HEK293 (cell line): ENCODE measurements around the gene KCNB1.

ENCODE experiments used
- CTCF ChIP-seq: fragments of 450-650 bp; formaldehyde crosslinking; IDR thresholded peaks from 2 replicates; pipeline ENCODE4 v1.5.1; 2016; ENCODE audit warnings: missing biosample characterization, missing genetic modification characterization
- ELK4 ChIP-seq: IDR thresholded peaks from 2 replicates; pipeline ENCODE4 v1.6.1; 2011; ENCODE audit warnings: mild to moderate bottlenecking, low read depth, low read length, borderline replicate concordance
- ZBTB7A ChIP-seq: fragments of 450-650 bp; formaldehyde crosslinking; IDR thresholded peaks from 2 replicates; pipeline ENCODE4 v1.5.1; 2016; ENCODE audit warnings: low read depth, missing biosample characterization, missing genetic modification characterization
- ZNF132 ChIP-seq: fragments of 450-650 bp; formaldehyde crosslinking; IDR thresholded peaks from 2 replicates; pipeline ENCODE4 v1.5.1; 2017; ENCODE audit warnings: missing biosample characterization, missing genetic modification characterization, borderline replicate concordance
- ZNF184 ChIP-seq: fragments of 450-650 bp; IDR thresholded peaks from 2 replicates; pipeline ENCODE4 v1.5.1; 2018; ENCODE audit warnings: missing biosample characterization, mild to moderate bottlenecking, missing genetic modification characterization
- ZNF302 ChIP-seq: fragments of 450-650 bp; formaldehyde crosslinking; IDR thresholded peaks from 2 replicates; pipeline ENCODE4 v1.5.1; 2016; ENCODE audit warnings: missing biosample characterization, missing genetic modification characterization, low read depth
- ZNF311 ChIP-seq: fragments of 450-650 bp; formaldehyde crosslinking; IDR thresholded peaks from 2 replicates; pipeline ENCODE4 v1.5.1; 2017; ENCODE audit warnings: missing biosample characterization, missing genetic modification characterization, borderline replicate concordance
- ZNF416 ChIP-seq: fragments of 450-650 bp; formaldehyde crosslinking; IDR thresholded peaks from 2 replicates; pipeline ENCODE4 v1.5.1; 2016; ENCODE audit warnings: missing biosample characterization, missing genetic modification characterization
- ZNF513 ChIP-seq: fragments of 450-650 bp; IDR thresholded peaks from 2 replicates; pipeline ENCODE4 v1.5.1; 2018; ENCODE audit warnings: missing biosample characterization, missing genetic modification characterization
- ZNF549 ChIP-seq: fragments of 450-650 bp; IDR thresholded peaks from 2 replicates; pipeline ENCODE4 v1.5.1; 2018; ENCODE audit warnings: missing biosample characterization, missing genetic modification characterization, mild to moderate bottlenecking, inconsistent platforms, moderate library complexity
- ZNF664 ChIP-seq: fragments of 450-650 bp; formaldehyde crosslinking; IDR thresholded peaks from 2 replicates; pipeline ENCODE4 v1.5.1; 2016; ENCODE audit warnings: missing biosample characterization, missing genetic modification characterization
- ZNF768 ChIP-seq: fragments of 450-650 bp; formaldehyde crosslinking; IDR thresholded peaks from 2 replicates; pipeline ENCODE4 v1.5.1; 2018; ENCODE audit warnings: missing biosample characterization, mild to moderate bottlenecking, missing genetic modification characterization
- TF ChIP-seq, protein P1 (sequence below): fragments of 450-650 bp; formaldehyde crosslinking; IDR thresholded peaks from 2 replicates; pipeline ENCODE4 v1.5.1; 2016; ENCODE audit warnings: missing biosample characterization, missing genetic modification characterization
- TF ChIP-seq, protein P2 (sequence below): fragments of 450-650 bp; formaldehyde crosslinking; IDR thresholded peaks from 2 replicates; pipeline ENCODE4; 2016; ENCODE audit warnings: missing biosample characterization, missing genetic modification characterization

DNA sequence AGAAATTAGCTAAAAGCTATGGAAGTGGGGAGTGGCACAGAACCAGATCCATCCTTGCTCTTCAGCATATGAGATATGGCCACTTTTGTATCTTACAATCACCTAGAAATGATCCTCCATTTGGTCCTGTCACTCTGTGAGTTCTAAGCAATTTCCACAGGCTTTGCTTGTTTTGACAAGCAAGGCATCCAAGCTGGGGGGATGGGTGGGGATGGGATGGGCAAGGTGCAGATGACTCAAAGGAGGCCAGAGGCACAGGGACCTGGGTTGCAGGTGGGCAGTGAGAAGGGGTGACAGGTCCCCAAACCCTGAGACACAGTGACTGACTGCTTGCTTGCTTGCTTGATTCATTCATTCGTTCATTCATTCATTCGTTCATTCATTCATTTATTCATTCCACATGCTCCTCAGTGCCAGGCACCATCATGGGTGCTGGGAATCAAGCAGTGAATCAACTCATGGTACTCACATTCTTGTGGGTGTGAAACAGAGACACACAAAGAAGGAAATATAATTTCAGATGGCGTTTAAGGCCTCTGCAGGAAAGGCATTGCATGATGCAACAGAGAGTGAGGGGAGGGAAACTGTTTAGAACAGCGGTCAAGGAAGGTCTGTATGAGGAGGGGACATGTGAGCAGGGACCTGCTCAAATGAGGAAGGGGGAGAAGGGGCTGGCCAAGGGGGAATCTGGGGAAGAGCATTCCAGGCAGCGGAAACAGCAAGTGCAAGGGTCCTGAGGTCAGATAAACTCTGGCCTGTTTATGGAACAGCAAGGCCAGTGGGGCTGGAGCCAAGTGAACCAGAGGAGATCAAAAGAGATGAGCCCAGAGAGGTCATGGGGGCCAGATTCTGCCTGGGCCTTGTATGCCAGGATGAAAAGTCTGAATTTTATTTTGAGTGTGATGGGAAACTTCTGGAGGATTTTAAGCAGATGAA lies 3.4 kb downstream of the KCNB1 start:
- TF ChIP-seq ZNF184 (tag by site-specific recombination) (no peak), ZNF513 (tag by site-specific recombination) (no peak), ZNF664 (tag by site-specific recombination) (no peak), ZNF302 (tag by site-specific recombination) (no peak), ZNF416 (tag by site-specific recombination) (no peak), ZBTB7A (tag by site-specific recombination) (no peak), CTCF (tag by site-specific recombination) (no peak), ZNF549 (no peak), ZNF132 (tag by site-specific recombination) (no peak), ELK4 (no peak), ZNF768 (tag by site-specific recombination) (no peak), ZNF311 (tag by site-specific recombination) (no peak)
- TF ChIP-seq, protein P1, sequence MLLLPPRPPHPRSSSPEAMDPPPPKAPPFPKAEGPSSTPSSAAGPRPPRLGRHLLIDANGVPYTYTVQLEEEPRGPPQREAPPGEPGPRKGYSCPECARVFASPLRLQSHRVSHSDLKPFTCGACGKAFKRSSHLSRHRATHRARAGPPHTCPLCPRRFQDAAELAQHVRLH (tag by site-specific recombination) = no peak
- TF ChIP-seq, protein P2, sequence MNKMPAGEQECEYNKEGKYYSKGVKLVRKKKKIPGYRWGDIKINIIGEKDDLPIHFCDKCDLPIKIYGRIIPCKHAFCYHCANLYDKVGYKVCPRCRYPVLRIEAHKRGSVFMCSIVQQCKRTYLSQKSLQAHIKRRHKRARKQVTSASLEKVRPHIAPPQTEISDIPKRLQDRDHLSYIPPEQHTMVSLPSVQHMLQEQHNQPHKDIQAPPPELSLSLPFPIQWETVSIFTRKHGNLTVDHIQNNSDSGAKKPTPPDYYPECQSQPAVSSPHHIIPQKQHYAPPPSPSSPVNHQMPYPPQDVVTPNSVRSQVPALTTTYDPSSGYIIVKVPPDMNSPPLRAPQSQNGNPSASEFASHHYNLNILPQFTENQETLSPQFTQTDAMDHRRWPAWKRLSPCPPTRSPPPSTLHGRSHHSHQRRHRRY (tag by site-specific recombination) = no peak
